GM23248 (cell line): ENCODE measurements around the gene SMG7. TPM values are rescaled to one million over a fixed set of nuclear protein-coding genes. Genes with fewer than 3 reads are reported as not detected.

Experiments
- DNase-seq: peaks from one replicate; pipeline ENCODE4 v3.0.0-alpha.2; 2015
- H2AFZ ChIP-seq: fragments of 200-600 bp; sonication (generic); 2 replicates; pipeline ENCODE4 v1.6.1; 2016; ENCODE audit warnings: antibody characterized with exemption
- H3F3A ChIP-seq: fragments of 200-600 bp; sonication (generic); 2 replicates; pipeline ENCODE4 v1.6.1; 2016; ENCODE audit warnings: mild to moderate bottlenecking, antibody characterized with exemption, mixed run types; ENCODE audit not compliant: insufficient read depth
- H3K27ac ChIP-seq: fragments of 200-600 bp; sonication (generic); 2 replicates; pipeline ENCODE4 v1.5.1; 2016; ENCODE audit warnings: mild to moderate bottlenecking
- H3K27me3 ChIP-seq: fragments of 200-600 bp; sonication (generic); replicated peaks from 2 replicates; pipeline ENCODE4 v1.6.1; 2016; ENCODE audit warnings: mild to moderate bottlenecking; ENCODE audit not compliant: insufficient read depth
- H3K36me3 ChIP-seq: fragments of 200-600 bp; sonication (generic); 2 replicates; pipeline ENCODE4 v1.6.1; 2016; ENCODE audit warnings: low read depth, mild to moderate bottlenecking
- H3K4me1 ChIP-seq: fragments of 200-600 bp; sonication (generic); 2 replicates; pipeline ENCODE4 v1.6.1; 2016; ENCODE audit warnings: mild to moderate bottlenecking; ENCODE audit not compliant: insufficient read depth
- H3K4me2 ChIP-seq: fragments of 200-600 bp; sonication (generic); one replicate; pipeline ENCODE4 v1.6.1; 2016; ENCODE audit warnings: mild to moderate bottlenecking; ENCODE audit not compliant: unreplicated experiment
- H3K4me3 ChIP-seq: fragments of 200-600 bp; sonication (generic); 2 replicates; pipeline ENCODE4 v1.5.1; 2016; ENCODE audit warnings: mild to moderate bottlenecking
- H3K79me2 ChIP-seq: fragments of 200-600 bp; sonication (generic); 2 replicates; pipeline ENCODE4 v1.6.1; 2016; ENCODE audit warnings: mild to moderate bottlenecking; ENCODE audit not compliant: insufficient read depth
- H3K9ac ChIP-seq: fragments of 200-600 bp; sonication (generic); 2 replicates; pipeline ENCODE4 v1.6.1; 2016; ENCODE audit warnings: mild to moderate bottlenecking
- H3K9me2 ChIP-seq: fragments of 200-600 bp; sonication (generic); 2 replicates; pipeline ENCODE4 v1.6.1; 2016; ENCODE audit warnings: mixed run types, mild to moderate bottlenecking, moderate library complexity; ENCODE audit not compliant: insufficient read depth
- H3K9me3 ChIP-seq: fragments of 200-600 bp; sonication (generic); one replicate; pipeline ENCODE4 v1.6.1; 2017; ENCODE audit warnings: low read depth
- H4K20me1 ChIP-seq: fragments of 200-600 bp; sonication (generic); 2 replicates; pipeline ENCODE4 v1.6.0; 2016; ENCODE audit not compliant: insufficient read depth
- EZH2 ChIP-seq: fragments of 200-600 bp; sonication (generic); IDR thresholded peaks from 2 replicates; pipeline ENCODE4 v1.6.1; 2018; ENCODE audit warnings: antibody characterized with exemption, mild to moderate bottlenecking; ENCODE audit not compliant: insufficient read depth, poor library complexity, severe bottlenecking
- EZH2phosphoT487 ChIP-seq: fragments of 200-600 bp; sonication (generic); IDR thresholded peaks from 2 replicates; pipeline ENCODE4 v1.6.1; 2018; ENCODE audit warnings: antibody characterized with exemption, moderate library complexity, mild to moderate bottlenecking, low read depth; ENCODE audit not compliant: insufficient read depth
- WGBS, 2 experiments: methylation state at CpG; one replicate each; pipeline ENCODE4 v1.1.6; 2015 to 2017; ENCODE audit warnings: low lambda C conversion rate in 2 of 2, low coverage in 1 of 2; ENCODE audit errors: missing lambda C conversion rate in 2 of 2; 5-methylcytosine and 5-hydroxymethylcytosine counted together
- in situ Hi-C: fragments of 300-500 bp; cut with MboI; formaldehyde crosslinking; loops from 2 replicates; pipeline ENCODE4 v1.15.0; 2020
- polyA plus RNA-seq: library from polyadenylated mRNA; unstranded; fragments of >200 nt; fragmentation: Nextera tagmentation; extraction: Ambion mirVana; gene quantifications from 2 replicates; pipeline ENCODE4 v1.2.1, GENCODE V29; 2016
- total RNA-seq: library from RNA; depleted of rRNA; stranded (reverse); fragments of >200 nt; shearing (Covaris generic); gene quantifications from 2 replicates; pipeline ENCODE4 v1.2.3, GENCODE V29; 2014

The SMG7 gene
- total and polyA plus RNA-seq, 2 experiments from 2014 or later, result 18.7 to 32.8 TPM

DNA sequence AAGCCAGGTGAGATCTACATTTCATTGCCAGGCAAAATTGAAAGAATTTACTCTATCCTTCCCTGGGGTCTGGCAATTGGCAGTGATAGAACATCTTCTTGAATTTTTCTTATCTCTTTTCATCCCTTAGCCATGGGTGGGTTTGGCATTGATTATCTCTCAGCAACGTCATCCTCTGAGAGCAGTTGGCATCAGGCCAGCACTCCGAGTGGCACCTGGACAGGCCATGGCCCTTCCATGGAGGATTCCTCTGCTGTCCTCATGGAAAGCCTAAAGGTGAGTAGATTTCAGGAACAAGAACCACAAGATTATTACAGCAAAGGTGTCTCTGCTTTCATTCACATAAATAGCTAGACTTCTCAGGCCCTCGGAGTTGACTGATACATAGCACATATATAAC is 78.6 kb downstream of the SMG7 start:
- Histone ChIP-seq H3K9me2 (no peaks in the 10 kb centered on the region), H4K20me1 (no peaks in the 10 kb centered on the region), H3K4me2 (no peak overlapping the region), H3F3A (no peaks in the 10 kb centered on the region), H3K9me3 (no peaks in the 10 kb centered on the region), H3K79me2 (no peaks in the 10 kb centered on the region), H3K27ac (no peak overlapping the region), H2AFZ (no peak overlapping the region), H3K4me3 (no peak overlapping the region), H3K4me1 (no peaks in the 10 kb centered on the region), H3K36me3 (peaks cover 38% of the 10 kb centered on the region), H3K9ac (no peak overlapping the region), H3K27me3 (no peaks in the 10 kb centered on the region)
- no peak for TF ChIP-seq EZH2phosphoT487
- no peak for TF ChIP-seq EZH2
- DNase-seq, result no peak
- in situ Hi-C loops, result no loop called here
- WGBS, 2 experiments, result 46 to 51% methylated on average over 3 of the region's 3 CpGs

DNA sequence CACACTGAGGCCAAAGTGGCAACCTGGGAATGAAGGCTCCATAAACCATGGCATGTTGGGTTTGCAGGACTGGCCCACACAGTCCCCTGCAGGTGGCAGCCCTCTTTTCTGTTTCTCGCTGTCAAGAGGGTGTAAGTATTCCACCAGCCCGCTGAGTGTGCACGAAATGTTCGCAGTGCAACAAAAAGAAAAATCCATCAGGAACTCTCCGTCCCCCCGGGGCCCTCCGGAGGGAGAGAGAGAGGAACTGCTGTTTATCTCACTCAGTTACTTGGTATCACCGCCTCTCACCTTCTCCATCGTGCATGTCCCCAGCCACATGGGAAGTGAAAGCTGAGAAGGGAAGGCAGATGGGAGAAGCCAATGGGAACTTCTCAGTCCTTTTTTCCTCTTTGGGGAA is 79.6 kb downstream of the SMG7 start:
- H3K4me3 ChIP-seq, result no peak overlapping the region
- H3K79me2 ChIP-seq, result no peaks in the 10 kb centered on the region
- H3K4me2 ChIP-seq, result no peak overlapping the region
- DNase-seq, result no peak
- H4K20me1 ChIP-seq, result no peaks in the 10 kb centered on the region
- H3K9me3 ChIP-seq, result no peaks in the 10 kb centered on the region
- H3F3A ChIP-seq, result no peaks in the 10 kb centered on the region
- no peaks in the 10 kb centered on the region for H3K4me1 ChIP-seq
- 90% methylated on average over 9 of the region's 9 CpGs for WGBS, 2 experiments
- in situ Hi-C loops, result no loop called here
- H3K9ac ChIP-seq, result no peak overlapping the region
- no peak overlapping the region for H2AFZ ChIP-seq
- H3K27ac ChIP-seq, result no peak overlapping the region
- H3K9me2 ChIP-seq, result no peaks in the 10 kb centered on the region
- TF ChIP-seq EZH2phosphoT487 (no peak), EZH2 (no peak)
- peaks cover 33% of the 10 kb centered on the region for H3K36me3 ChIP-seq
- H3K27me3 ChIP-seq, result no peaks in the 10 kb centered on the region

DNA sequence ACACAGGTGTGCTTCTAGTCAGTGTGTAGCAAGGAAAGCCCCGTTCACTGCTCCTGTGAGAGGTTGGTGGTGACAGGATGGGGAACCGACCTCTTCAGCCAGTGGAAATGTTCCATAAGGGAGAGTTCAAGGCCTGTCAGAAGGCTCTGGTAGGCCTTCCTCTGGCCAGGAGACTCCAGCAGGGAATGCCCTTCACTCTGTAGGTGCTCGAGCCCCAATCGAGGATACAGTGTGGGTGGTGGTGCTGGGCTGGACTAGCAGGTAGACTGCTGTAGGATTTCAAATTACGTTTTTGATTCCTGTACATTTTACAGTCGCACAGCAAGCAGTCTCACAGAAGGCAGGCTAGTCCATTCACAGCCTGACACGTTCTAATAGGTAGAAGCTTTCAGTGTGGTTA is 80.1 kb downstream of the SMG7 start:
- Histone ChIP-seq H3K9me2 (no peaks in the 10 kb centered on the region), H3K4me2 (no peak overlapping the region), H3K4me1 (no peaks in the 10 kb centered on the region), H4K20me1 (no peaks in the 10 kb centered on the region), H3K79me2 (no peaks in the 10 kb centered on the region), H3K9ac (no peak overlapping the region), H3K27ac (no peak overlapping the region), H3K9me3 (no peaks in the 10 kb centered on the region), H3K36me3 (peaks cover 28% of the 10 kb centered on the region), H3K4me3 (no peak overlapping the region), H2AFZ (no peak overlapping the region), H3K27me3 (no peaks in the 10 kb centered on the region), H3F3A (no peaks in the 10 kb centered on the region)
- TF ChIP-seq EZH2 (no peak), EZH2phosphoT487 (no peak)
- in situ Hi-C loops, result no loop called here
- 94 to 97% methylated on average over 7 of the region's 7 CpGs for WGBS, 2 experiments
- no peak for DNase-seq

DNA sequence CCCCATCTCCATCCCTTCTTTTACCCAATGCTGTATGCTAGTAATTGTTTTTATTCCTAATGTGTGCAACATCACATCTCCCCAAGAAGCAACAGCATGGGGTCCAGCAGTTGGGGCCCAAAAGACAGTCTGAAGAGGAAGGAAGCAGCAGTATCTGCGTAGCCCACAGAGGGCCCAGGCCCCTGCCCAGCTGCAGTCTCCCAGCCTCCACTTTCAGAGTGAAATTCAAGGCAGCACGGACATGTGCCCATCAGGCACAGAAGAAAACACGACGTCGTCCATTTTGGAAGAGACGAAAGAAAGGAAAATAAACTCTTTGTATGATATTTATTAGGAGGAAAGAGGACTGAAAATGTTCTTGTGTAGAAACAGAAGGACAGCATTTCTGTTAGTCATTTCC is 80.6 kb downstream of the SMG7 start:
- in situ Hi-C loops, result no loop called here
- H3K4me1 ChIP-seq, result no peaks in the 10 kb centered on the region
- H2AFZ ChIP-seq, result no peak overlapping the region
- no peak overlapping the region for H3K27ac ChIP-seq
- WGBS, 2 experiments, result 87 to 89% methylated on average over 6 of the region's 6 CpGs
- no peaks in the 10 kb centered on the region for H3K9me2 ChIP-seq
- no peaks in the 10 kb centered on the region for H3K79me2 ChIP-seq
- DNase-seq, result no peak
- H3K9me3 ChIP-seq, result no peaks in the 10 kb centered on the region
- no peak overlapping the region for H3K4me2 ChIP-seq
- H4K20me1 ChIP-seq, result no peaks in the 10 kb centered on the region
- H3F3A ChIP-seq, result no peaks in the 10 kb centered on the region
- H3K9ac ChIP-seq, result no peak overlapping the region
- H3K4me3 ChIP-seq, result no peak overlapping the region
- no peaks in the 10 kb centered on the region for H3K27me3 ChIP-seq
- peaks cover 25% of the 10 kb centered on the region for H3K36me3 ChIP-seq
- TF ChIP-seq EZH2phosphoT487 (no peak), EZH2 (no peak)

DNA sequence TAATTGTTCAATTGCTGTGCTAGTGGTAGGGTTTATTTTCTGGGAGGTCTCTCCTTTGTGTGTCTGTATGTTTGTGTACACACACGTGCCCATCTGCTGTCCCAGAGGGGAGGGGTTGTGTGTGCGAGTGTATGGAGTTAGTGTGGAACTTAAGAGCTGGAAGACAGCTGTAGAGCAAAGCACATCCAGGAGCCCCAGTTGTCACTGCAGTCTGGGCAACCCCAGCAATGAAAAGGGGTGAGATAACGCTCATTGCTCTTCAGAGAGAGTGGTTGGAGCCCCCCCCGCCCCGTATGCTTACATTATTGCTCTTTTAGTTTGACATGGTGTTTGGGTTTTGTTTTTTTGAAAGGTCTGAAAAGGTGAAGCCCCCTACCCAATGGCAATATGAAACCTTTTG is 81.0 kb downstream of the SMG7 start:
- Histone ChIP-seq H3K4me3 (no peak overlapping the region), H3F3A (no peaks in the 10 kb centered on the region), H3K27me3 (no peaks in the 10 kb centered on the region), H3K9ac (no peak overlapping the region), H3K9me3 (no peaks in the 10 kb centered on the region), H2AFZ (no peak overlapping the region), H4K20me1 (no peaks in the 10 kb centered on the region), H3K4me2 (no peak overlapping the region), H3K9me2 (no peaks in the 10 kb centered on the region), H3K27ac (no peak overlapping the region), H3K79me2 (no peaks in the 10 kb centered on the region), H3K36me3 (peaks cover 25% of the 10 kb centered on the region), H3K4me1 (no peaks in the 10 kb centered on the region)
- in situ Hi-C loops, result no loop called here
- TF ChIP-seq EZH2, result no peak
- TF ChIP-seq EZH2phosphoT487, result no peak
- no peak for DNase-seq
- 77 to 87% methylated on average over 5 of the region's 5 CpGs for WGBS, 2 experiments
